Measurements from ENCODE around the gene SLC39A11. TPM values are rescaled to one million over a fixed set of nuclear protein-coding genes. Genes with fewer than 3 reads are reported as not detected.

SLC39A11 gene
- total RNA-seq, 1 experiment from 2014 or later, result 8.6 TPM

DNA sequence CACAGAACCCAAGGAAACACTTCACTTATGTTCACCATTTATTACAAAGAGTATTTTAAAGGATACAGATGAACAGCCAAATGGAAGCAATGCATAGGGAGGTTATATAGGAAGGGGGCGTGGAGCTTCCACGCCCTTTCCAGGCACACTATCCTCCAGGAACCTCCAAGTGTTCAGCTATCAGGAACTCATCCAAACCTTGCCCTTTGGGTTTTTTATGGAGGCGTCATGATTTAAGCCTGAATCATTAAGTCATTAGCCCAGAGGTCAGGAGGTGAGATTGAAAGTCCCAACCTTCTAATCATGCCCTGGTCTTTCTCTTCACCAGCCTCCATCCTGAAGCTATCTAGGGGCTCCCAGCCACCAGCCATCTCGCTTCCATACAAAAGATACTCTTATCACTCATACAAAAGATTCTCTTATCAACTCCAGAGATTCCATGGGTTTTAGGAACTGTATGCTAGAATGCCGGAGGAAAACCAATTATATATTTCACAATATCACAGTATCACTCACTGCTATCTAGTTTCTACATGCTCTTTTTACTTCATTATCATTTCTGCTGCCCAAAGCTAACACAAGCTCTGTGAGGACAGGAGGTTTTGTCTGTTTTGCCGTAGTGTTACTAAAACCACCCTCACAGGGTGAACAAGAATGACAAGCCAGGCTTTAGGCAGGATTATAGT is 213.4 kb downstream of the SLC39A11 start:
- no peak for DNase-seq (ENCODE audit: low read depth)

DNA sequence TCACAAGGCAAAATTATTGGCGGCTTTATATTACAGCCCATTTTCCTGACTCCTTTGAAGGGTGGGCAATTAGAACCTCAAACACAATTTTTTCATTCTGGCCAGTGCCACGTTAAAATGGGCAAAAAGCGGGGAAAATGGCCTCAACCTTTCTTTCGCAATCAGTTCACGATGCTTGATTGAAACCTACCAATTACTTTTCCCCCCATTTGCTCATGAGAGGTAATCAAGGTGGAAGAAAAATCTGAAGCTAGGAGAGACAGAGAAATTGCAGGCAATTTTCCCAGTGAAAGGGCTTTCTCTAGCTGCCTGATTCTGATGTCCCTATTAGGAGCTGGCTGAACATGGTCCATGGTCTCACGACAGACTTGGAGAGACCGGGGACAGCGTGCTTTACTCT is 215.1 kb downstream of the SLC39A11 start:
- DNase-seq (ENCODE audit: low read depth), result no peak

DNA sequence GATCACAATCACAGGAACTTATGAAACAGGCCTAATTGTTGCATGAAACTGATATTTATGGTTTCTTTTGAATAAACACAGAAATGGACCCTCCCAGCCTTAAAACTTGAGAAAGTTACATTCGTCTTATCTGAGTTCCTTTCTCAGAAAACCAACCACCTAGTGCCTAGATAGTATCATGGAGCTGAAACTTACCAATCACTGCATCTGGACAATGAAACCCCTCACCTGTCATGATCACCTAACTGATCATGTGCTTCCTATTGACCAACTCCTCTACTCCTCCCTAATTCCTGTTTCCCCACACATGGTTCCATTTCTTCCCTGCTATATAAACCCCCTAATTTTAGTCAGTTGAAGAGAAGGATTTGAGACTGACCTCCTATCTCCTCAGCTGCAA is 216.1 kb downstream of the SLC39A11 start:
- no peak for DNase-seq (ENCODE audit: low read depth)

- DNase-seq (ENCODE audit: low read depth), result no peak
Measured at GRCh38 chr17:72875361-72875760, 217.1 kb downstream of the SLC39A11 start.

GRCh38 chr17:72872396-72872795 is 220.1 kb downstream of the SLC39A11 start:
- no peak for DNase-seq (ENCODE audit: low read depth)

GRCh38 chr17:72870367-72870985 is 222.0 kb downstream of the SLC39A11 start:
- no peak for DNase-seq (ENCODE audit: low read depth)

GRCh38 chr17:72869630-72870029 is 222.9 kb downstream of the SLC39A11 start:
- DNase-seq (ENCODE audit: low read depth), result no peak

DNA sequence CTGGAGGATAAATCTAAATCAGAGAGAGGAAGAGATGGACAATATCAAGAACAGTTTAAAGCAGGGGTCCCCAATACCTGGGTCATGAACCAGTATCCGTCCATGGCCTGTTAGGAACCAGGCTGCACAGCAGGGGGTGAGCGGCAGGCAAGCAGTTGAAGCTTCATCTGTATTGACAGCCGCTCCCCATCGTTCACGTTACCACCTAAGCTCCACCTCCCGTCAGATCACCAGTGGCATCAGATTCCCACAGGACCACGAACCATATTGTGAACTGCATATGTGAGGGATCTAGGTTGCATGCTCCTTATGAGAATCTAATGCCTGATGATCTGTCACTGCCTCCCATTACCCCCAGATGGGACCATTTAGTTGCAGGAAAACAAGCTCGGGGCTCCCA is 226.5 kb downstream of the SLC39A11 start:
- no peak for DNase-seq (ENCODE audit: low read depth)

DNA sequence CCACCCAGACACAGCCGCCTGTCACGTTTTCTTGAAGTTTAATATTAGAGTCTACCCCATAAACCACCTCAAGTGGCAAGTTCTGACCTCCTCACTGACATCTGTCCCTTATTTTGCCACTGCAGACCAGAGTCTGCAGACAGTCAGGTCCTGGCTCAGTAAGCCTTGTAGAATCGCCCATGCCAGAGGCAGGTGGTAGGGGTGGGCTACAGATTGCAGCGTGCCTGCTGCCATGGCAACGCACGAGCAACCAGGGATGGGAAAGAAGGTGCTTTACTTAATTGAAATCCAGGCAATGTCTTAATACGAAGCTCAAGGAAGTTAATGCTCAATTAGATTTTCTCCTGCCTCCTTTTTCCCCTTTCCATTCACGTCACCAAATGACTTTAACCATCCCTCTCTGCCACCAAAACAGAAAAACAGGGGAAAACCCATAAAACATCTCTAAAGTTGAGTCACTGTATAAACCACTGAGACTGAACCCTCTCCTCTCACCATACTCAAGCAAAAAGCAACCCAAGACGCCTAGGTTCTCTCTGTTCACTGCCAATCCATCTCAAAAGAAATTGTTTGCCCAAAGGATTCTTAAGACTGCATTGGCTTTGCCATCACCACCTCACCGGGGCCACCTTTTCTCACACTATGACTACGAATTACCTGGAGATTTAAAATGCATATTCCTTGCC is 228.8 kb downstream of the SLC39A11 start:
- no peak for DNase-seq (ENCODE audit: low read depth)

DNA sequence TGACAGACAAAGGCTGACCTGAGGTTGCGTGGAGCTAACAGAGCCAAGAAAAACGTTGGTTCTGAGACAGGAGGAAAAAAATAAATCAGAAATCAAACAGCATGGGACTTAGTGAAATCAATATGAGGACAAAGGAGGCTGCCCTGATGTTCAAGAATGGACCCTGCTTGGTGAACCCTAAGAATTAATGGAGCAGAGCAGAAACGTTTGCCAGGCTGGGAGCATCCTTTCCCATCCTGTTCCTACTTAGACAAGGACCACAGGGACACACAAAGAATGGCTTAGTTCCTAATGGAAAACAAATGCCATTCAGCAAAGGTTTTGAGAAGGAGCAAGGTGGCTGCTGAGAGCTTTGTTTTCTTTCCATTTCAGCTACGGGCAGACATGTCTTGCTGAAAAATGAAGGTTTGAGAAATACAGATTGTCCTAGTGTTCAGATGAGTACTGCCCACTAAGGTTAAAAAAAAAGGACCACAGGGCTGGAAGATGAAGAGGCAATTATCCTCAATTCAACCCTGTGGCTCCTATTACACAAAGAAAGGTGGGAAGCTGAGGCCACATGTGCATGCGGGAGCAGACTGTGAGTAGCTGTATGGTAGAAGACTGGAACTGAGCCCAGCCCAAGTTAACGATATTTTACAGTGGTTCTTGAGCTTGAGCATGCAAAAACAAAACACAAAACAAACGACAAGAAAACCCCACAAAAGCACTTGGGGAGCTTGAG is 230.1 kb downstream of the SLC39A11 start:
- DNase-seq (ENCODE audit: low read depth), result no peak

DNA sequence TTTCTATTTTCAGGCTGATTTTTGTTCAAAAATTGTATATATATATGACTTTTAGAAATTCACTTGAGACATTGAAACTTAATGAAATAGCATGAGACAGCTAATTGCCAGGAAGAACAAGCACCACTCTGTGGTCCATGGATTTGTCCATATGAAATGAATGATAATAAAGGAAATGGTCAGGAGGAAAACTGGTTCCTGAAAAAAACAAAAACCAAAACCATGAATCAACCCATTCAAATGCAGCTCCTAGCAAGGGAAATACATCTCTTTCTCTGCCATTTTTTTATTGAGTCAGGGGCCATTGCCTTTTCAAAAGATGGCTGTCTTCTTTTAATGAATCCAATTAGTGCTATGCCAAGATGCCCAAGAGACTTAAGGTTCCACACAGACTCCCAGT is 230.7 kb downstream of the SLC39A11 start:
- no peak for DNase-seq (ENCODE audit: low read depth)

- DNase-seq (ENCODE audit: low read depth), result no peak
Measured at GRCh38 chr17:72860778-72861177, 231.7 kb downstream of the SLC39A11 start.

GRCh38 chr17:72858826-72859495 is 233.5 kb downstream of the SLC39A11 start:
- no peak for DNase-seq (ENCODE audit: low read depth)

DNA sequence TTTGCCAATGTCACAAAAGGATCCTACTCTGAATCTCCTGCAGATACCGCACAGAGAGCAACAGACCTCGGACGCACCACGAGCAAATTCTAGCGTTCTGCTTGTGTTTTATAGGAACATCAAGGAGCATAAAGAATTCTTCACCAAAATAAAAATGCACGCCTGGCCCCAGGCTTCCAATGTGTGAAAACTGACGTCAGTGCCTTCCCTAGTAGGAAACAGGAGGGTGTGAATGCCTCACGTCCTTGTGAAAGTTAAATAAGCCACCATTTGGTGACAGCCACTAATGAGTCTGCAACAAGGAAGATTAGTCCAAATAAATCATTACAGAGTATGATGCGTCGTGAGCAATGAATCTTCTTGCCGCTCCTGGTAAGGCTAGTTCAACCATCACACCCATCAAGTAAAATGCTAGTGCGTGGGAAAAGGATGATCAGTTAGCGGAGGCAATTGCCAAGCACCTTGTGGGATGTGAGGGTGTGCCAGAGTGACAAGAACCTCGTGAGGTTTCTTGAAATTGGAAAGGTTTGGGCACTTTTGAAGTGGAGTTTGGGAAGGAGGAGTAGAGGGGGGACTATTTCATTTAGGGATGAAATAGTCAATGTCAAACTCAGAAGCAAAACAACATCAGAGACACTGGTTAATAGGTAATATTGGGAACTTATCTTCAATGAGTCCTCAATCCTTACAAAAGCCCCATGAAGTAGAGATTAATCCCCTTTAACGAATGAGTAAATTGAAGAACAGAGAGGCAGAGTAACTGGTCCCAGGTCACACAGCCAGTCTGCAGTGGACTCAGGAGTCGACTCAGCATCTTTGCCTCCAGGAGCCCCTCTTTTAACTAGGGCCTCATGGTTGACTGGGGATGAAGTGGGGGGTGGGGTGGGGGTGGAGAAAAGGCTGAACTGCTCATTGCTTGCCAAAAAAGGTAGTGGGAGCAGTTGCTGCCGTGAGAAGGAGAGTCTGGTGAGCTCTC is 238.8 kb downstream of the SLC39A11 start:
- no peak for DNase-seq (ENCODE audit: low read depth)

GRCh38 chr17:72852277-72852938 is 240.1 kb downstream of the SLC39A11 start:
- peak; percentile 18 for DNase-seq (ENCODE audit: low read depth)

GRCh38 chr17:72850410-72851118 is 241.9 kb downstream of the SLC39A11 start:
- peak; percentile 72 for DNase-seq (ENCODE audit: low read depth)

DNA sequence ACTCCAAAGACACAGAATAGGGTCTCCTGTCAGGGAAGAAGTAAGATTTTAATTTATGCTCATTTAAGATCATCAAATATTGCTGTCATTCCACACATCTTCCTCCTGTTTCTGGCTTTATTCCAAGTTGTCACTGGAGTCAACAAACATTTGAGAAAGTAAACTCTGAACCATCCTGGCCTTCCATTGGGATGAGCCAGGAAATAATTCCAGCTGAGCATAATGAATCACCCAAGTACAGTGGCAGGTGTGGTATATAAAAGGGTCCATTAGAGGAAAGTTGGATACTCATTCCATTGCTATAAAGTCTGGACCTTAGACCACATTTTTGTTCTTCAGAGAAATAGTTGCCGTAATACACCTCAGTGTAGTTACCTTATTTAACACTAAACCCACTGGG is 246.1 kb downstream of the SLC39A11 start:
- DNase-seq (ENCODE audit: low read depth), result peak; percentile 27

GRCh38 chr17:72843591-72843990 is 248.9 kb downstream of the SLC39A11 start:
- no peak for DNase-seq (ENCODE audit: low read depth)

DNA sequence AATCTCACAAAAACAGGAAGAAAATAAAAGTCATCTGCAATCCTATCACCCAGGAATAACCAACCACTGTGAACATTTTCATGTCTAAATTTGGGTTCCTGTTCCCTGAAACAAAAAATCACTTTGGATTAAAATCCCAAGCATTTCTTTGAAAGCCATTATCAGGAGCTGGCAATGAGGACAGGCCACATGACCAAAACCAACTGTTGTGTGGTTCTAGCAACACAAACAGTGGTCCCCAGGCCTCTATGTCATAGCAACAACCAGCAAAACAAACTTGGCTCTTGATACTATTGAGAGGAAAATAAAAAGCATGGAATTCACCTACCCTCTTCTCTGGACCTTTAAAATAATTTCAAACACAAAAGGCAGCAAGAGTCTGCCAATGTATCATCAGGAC is 252.5 kb downstream of the SLC39A11 start:
- DNase-seq (ENCODE audit: low read depth), result peak; percentile 11
